Activated CD4-positive, alpha-beta T cell treated with anti-CD3 and anti-CD28 coated beads for 48 hours (primary cell): Measurements from ENCODE around the gene MEGF9.
"Not testable (repeated sequence)": the region's sequence is repeated elsewhere in the genome, so short reads cannot be mapped to it uniquely, and the experiment has no call there.

Experiments
- DNase-seq: peaks from one replicate; pipeline ENCODE4 v3.0.0-alpha.2; 2020

MEGF9 gene

DNA sequence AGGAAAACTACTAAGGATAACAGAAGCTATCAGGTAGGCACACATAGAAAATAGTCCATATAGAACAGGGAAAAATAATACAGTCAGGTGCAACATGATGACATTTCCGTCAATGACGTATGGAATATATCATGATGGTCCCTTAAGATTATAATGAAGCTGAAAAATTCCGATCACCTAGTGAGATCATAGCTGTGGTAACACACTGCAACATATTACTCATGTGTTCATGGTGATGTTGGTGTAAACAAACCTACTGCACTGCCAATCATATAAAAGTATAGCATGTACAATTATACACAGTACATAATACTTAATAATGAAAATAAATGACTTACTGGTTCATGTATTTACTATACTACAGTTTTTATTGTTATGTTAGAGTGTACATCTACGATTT is 60.0 kb downstream of the MEGF9 start:
- no peak for DNase-seq

DNA sequence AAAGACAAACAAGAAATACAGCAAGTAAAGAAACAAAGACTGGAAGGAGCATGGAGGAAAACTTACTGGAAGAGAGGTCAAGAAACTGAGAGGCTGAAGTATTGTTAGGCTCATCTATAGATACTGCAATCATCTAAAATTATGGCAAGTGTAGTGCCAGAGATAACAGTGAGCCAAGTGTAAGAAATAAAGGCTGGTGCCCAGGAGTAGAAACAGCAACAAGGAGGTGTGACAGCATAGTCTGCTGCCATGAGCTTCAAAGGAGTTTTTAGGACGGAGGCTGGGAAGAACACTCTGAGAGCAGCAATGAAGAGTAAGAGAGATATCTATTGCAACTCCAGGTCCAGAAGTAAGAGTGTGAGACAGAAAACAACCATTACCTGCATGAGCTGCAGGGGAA is 60.5 kb downstream of the MEGF9 start:
- no peak for DNase-seq

DNA sequence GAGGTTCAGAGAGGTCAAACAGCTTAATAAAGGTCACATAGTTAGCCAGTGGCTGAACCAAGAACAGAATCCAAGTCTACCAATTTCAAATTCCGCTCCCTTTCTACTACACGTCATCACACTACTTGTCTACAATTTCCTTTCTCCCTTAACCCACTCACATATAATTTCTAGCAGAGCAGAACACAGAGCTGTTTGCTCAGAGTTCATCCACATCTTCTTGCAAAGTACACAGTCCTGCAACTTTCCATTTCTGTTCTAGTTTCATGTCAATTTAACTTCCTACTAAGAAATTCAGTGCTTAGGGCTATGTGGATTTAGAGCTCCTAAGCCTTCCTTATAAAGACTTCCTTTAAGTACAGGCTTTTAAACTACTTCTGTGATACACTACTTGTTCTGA is 61.3 kb downstream of the MEGF9 start:
- DNase-seq = no peak

DNA sequence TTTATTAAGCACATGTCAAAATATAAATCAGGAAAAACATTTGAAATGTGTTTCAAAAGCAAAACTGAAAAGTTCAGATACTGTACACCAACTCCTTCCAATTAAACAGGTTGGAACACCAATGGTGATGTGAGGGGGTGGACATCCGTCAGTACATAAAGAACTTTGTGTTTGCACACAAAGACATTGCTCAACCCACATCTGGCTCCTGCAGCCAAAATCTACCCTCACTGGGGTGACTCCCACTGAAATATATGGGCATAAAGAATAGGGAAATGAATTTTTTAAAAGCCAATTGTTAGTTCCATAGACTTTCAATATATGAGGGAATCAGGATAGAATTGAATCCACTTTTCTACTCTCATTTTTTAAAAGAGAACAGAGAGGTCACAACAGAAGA is 63.9 kb downstream of the MEGF9 start:
- no peak for DNase-seq

DNA sequence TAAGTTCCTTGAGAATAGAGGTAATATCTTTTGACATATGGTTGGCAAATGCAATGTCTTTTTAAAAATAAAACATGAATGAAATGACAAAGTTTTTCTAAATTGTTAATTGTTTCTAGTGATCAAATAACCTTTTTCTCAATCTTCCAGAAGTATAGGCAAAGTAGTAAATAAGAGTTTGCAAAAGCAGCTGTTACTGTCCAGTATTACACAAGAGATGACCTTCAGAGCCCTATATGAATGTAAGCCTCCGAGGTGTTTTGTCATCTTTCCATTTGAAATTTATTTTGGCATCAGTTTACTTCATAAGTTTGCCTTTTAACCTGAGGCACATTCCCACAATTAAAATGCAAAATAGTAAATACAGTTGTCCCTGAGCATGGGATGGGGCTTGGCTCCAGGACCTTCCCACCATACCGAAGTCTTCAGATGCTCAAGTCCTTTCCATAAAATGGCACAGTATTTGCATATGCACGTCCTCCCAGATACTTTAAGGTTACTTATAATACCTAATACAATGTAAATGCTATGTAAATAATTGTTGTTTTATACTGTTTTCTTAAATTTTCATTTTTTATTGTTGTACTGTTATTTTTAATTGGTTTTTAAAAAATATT is 65.6 kb downstream of the MEGF9 start:
- no peak for DNase-seq

DNA sequence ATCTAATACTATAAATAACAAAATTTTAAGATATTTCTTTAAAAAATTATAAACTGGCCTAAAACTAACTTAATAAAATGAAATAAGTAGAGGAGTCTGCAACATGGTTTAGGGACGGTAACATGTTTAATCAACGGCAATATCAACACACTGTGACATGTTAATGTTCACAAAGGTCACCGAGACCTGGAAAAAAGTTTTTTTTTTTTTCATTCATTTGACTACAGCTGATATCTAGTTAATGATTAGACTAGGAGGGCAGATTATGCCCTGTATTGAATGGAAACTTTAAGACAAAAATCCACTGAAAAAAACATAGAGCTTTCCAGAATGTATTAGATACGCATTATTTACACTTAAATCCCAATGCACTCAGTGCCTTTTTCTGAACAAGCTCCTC is 67.3 kb downstream of the MEGF9 start:
- no peak for DNase-seq

DNA sequence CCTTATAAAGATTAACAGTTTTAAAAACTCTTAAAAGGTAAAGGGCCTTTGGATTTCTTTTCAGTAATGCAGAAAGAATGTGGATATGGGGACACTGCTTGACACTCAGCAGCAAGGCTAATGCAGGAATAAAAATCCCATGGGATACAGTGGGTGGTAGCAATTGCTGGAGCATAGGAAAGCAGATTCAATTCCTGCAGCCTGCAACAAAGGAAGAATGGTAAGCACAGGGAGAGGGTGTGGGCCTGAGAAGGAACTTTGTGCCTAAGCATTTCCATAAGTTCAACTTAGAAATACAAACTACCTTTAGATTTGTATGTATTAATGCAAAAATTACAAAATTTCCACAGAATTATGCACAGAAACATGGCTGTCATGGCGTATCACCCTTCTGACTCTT is 68.5 kb downstream of the MEGF9 start:
- no peak for DNase-seq

DNA sequence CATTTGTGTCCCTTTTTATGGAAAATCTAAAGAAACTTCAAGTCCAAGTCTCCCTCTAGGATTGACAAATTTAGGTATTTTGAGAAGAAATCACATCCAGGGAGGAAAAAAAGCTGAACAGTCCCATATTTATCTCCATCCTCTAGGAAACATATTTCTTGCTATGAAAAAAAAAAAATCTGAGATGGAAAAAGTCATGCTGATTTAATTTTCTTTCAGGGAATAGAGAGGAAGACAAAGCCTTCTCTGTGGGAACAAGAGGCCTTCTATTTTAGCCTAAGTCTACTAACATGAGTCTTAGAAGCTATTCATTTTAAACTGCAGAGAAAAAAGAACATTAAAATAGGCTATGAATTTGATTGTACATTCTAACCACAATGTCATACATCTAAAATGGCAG is 71.2 kb downstream of the MEGF9 start:
- no peak for DNase-seq

DNA sequence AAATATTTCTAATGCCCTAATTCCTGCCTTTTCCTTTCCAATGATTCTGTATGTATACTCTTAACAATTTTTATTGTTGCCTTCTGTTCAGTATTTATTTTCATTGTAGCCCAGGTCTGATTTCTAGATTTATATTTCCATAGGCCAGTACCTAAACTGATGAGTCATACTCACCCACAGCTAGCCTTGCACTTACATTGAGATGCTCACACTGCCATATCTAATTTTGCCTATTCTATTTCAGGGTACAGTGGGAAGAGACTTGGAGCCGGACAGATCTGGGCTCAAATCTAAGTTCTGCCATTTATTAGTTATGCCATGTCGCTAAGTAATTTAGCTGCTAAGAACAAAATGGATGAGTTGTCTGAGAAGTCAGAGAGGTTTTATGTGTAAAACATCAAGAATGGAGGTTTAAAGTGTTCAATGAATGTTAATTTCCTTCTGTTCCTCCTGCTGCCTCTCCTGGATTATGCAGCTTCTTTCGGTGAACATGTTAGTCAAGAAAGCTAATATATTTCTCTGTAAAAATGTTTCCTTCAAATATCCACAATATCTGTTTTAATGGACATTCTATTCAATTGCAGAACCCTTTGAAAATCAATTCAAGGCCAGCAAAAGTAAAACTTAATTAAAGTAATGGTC is 72.0 kb downstream of the MEGF9 start:
- DNase-seq = no peak

DNA sequence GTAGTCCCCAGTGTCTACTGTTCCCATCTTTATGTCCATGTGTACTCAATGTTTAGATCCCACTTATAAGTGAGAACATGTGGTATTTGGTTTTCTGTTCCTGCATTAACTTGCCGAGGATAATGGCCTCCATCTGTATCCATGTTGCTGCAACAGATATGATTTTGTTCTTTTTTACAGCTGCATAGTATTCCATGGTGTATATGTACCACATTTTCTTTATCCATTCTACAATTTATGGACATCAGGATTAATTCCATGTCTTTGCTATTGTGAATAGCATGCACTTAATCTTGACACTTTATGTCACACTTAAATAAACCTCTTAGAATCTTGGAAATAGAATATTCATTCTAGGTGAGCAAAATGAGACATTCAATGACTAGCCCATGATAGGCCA is 73.4 kb downstream of the MEGF9 start:
- not testable (repeated sequence) for DNase-seq

DNA sequence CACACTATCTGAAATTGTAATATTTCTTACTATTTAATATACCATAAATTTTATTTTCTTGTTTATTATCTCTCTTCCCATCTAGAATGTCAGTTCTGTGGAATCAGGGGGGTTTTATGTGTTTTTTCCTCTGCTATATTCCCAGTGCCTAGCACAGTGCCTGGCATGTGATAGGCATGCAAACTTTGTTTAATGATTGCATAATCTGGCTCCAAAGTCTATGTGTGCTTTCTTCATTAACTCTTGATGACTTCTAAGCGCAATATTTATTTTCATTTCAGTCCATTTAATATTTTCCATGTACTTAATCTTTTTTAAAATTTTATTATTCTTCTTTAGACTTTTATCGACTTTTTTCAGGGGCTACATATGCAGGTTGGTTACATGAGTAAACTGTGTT is 73.9 kb downstream of the MEGF9 start:
- DNase-seq = no peak

DNA sequence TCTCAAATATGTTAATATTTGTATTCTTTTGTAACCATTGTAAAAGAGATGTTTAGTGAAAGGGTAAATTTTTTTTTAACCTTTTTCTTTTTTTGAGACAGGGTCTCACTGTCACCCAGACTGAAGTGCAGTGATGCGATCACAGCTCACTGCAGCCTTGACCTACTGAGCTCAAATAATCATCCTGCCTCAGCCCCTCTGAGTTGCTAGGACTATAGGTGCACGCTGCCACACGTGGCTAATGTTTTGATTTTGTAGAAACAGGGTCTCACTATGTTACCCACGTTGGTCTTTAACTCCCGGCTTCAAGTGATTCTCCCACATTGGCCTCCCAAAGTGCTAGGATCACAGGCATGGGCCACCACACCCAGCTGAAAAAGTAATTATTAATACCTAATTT is 76.4 kb downstream of the MEGF9 start:
- DNase-seq = no peak

DNA sequence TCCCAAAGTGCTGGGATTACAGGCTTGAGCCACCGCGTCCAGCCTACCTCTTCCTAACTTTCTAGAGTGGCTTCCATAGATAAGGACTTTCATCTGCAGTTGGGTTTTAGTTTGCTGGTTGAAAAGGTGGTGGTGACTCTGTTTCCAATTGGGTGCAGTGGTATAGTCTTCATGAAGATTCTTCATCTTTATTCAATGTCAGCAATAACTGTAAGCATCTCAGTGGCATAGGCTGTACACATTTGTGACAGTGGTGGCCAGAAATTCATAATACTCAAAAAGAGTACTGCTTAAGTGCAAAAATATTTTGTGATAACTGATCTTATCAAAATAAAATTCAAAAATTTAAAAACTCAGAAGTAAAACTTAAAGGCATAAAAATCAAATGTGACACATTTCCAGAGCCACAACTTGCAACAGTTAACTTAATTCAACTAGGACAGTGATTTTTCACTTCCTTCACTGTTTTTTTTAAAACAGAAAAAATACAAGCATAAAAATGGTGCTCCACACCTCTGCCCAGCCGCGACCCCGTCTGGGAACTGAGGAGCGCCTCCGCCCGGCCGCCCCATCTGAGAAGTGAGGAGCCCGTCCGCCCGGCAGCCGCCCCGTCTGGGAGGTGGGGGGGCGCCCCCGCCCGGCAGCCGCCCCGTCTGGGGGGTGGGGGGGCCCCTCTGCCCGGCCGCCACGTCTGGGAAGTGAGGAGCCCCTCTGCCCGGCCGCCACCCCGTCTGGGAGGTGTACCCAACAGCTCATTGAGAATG is 77.9 kb downstream of the MEGF9 start:
- no peak for DNase-seq

DNA sequence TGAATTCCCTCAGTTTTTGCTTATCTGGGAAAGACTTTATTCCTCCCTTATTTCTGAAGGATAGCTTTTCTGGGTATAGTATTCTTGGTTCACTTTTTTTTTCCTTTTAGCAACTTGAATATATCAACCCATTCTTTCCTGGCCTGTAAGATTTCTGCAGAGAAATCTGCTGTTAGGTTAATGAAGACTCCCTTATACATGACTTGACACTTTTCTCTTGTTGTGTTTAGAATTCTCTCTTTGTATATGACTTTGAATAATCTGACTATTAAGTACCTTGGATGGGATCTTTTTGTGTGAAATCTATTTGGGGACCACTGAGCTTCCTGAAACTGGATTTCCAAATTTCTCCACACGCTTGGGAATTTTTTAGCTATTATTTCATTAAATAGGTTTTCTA is 79.3 kb downstream of the MEGF9 start:
- DNase-seq = no peak

DNA sequence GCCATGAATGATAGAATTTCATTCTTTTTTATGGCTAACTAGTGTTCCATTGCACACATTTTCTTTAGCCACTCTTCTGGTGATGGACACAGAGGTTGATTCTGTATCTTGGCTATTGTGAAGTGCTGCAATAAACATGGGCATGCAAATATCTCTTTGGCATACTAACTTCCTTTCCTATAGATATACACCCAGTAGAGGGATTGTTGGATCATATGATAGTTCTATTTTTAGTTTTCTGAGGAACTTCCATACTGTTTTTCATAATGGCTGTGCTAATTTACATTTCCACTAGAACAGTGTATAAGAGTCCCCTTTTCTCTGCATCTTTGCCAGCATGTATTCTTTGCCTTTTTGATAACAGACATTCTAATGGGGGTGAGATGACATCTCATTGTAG is 83.9 kb downstream of the MEGF9 start:
- DNase-seq = no peak

DNA sequence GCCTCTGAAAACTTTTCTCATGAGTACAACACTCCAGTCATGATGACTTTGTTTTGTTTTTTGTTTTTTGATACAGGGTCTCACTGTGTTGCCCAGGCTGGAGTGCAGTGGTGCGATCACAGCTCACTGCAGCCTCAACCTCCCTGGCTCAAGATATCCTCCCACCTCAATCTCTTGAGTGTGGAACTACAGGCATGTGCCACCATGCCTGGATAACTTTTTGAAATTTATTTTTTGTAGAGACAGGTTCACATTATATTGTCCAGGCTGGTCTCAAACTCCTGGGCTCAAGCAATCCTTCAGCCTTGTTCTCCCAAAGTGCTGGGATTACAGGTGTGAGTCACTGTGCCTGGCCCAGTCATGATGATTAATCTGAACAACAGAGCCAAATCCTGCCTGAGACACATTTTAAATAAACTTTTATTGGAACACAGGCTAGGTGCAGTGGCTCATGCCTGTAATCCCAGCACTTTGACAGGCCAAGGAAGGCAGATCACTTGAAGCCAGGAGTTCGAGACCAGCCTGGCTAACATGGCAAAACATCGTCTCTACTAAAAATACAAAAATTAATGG is 85.3 kb downstream of the MEGF9 start:
- not testable (repeated sequence) for DNase-seq

DNA sequence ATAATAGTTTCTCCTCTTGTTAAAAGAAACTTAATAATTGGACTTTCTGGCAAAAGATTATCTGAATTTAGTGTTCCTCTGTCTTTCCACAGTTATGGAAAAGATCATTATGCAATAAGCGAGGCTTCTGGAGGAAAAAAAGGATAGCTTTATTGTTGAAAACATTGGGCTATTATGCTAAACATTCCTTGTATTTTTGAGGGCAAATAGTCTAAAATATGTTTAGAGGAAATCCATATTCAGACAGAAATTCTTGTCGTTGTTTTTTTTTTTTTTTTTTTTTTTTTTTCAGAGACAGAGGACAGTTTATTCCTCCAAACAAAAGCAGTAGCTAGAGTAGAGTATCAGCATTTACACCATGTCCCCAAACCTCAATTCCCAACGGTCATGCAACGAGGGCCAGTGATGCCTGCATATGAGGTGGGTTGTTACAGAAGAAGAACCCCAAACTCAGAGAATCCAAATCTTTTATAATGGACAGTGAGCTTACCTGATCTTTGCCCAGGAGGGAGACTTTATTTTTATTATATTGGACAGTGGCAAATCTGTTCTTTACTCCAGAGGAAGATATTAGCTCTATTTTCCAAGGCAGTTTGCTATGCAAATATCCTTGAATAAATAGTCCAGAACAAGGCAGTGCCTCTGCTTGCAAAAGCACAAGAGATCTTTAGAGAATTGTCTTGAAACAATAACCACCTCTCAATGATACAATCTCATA is 85.9 kb downstream of the MEGF9 start:
- DNase-seq = no peak

DNA sequence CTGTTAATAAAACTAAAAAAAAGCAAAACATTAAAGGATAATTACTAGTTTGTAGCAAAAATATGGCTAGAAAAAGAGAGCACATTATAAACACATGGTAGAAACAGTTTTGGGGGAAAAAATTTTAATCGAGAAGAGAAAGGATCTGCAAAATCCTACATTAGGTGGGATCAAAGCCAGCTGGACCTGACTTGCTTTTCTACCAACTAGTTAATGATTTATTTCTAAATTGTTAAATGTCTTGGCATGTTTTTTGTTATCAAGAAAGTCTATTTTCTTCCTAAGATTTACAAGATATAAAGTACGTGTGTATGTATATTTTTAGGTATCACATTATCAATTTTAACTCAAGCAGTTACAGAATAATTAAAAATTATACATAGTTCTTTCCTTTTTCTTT is 87.2 kb downstream of the MEGF9 start:
- no peak for DNase-seq

DNA sequence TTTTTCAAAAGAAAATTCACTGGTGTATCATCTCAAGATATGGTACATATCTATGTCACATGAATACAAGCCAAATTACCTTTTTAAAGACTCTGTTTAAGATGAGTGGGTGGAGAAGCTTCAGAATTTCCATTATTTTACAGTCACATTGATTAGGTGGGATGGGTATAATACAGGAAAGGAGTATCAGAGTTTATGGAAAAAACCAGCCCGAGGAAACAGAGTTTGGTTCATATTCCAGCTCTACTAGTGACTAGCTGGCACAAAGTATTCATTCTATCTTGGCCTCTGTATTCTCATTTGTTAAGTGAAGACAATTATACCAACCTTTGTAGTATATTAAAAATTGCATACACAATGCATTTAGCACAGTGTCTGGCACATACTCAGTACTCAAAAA is 87.8 kb downstream of the MEGF9 start:
- no peak for DNase-seq

DNA sequence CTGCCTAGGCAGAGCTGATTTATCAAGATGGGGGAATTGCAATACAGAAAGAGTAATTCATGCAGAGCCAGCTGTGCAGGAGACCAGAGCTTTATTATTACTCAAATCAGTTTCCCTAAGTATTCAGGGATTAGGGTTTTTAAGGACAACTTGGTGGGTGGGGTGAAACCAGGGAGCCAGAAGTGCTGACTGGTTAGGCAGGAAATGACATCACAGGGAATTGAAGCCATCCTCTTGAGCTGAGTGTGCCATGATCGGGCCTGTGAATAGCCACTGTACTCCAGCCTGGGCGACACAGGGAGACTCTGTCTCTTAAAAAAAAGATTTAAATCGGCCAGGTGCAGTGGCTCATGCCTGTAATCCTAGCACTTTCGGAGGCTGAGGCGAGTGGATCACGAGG is 89.0 kb downstream of the MEGF9 start:
- DNase-seq = no peak

DNA sequence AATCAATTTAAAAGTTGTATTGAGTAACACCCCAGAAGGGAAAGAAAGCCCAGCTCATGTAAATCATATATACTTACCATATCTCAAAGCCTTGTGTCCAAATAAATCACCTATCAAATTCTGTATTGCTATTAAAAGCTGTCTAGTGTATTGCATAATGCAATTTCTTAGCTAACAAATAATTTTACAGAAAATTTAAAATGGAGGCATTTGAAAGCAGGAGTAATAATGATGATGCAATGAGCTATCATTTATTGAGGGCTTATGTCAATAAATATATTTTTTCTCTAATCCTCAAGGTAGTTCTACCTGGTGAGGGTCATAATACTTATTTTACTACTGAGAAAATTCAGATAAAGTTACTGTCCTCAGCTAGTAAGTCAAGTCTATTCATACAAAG is 91.5 kb downstream of the MEGF9 start:
- DNase-seq = no peak

DNA sequence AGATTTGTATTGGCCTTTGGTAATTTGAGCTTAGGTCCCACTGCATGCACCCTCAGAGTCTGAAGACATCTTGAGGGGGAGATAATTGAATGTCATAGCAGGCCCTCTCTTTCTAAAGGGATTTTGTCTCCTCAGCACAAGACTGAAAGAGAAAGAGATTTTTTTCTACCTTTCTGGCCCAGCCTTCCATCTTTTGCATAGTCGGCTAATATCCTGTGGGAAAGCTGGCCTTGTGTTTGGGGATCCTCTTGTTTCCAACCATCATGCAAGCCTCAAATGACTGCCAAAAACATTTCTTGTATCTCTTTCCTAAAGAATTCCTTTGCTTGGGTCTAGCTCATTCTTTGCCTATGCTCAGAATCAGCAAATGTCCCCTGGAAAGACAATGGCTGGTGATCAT is 92.3 kb downstream of the MEGF9 start:
- DNase-seq = no peak
